H1 (cell line): ENCODE measurements around the gene LENG1. TPM values are rescaled to one million over a fixed set of nuclear protein-coding genes. Genes with fewer than 3 reads are reported as not detected.

Experiments
- ASH2L ChIP-seq: fragments of 200-600, 300-600 bp; sonication (generic); IDR thresholded peaks from one replicate; pipeline ENCODE4 v1.7.1; 2017; ENCODE audit warnings: low read length
- BACH1 ChIP-seq: IDR thresholded peaks from 2 replicates; pipeline ENCODE4 v1.6.1; 2012; ENCODE audit warnings: low read length, improper control_type of control experiment
- BRCA1 ChIP-seq: IDR thresholded peaks from 2 replicates; pipeline ENCODE4 v1.6.1; 2012; ENCODE audit warnings: low read depth, low read length, improper control_type of control experiment
- FOSL1 ChIP-seq: IDR thresholded peaks from 2 replicates; pipeline ENCODE4 v1.6.1; 2011; ENCODE audit warnings: mild to moderate bottlenecking, low read depth, low read length, moderate library complexity; ENCODE audit not compliant: insufficient read depth
- GABPA ChIP-seq: IDR thresholded peaks from 2 replicates; pipeline ENCODE4 v1.6.1; 2011; ENCODE audit warnings: mild to moderate bottlenecking, low read length, moderate library complexity, borderline replicate concordance; ENCODE audit not compliant: insufficient read depth
- HDAC2 ChIP-seq, 2 experiments: fragments of 300-600 bp in 1 of 2; sonication (generic) in 1 of 2; IDR thresholded peaks; 2 replicates each; pipeline ENCODE4 v1.6.1; 2011 to 2012; ENCODE audit warnings: low read depth in 2 of 2, low read length in 2 of 2, mild to moderate bottlenecking in 2 of 2, moderate library complexity in 2 of 2, borderline replicate concordance in 1 of 2, inconsistent platforms in 1 of 2
- HDAC6 ChIP-seq: IDR thresholded peaks from one replicate; pipeline ENCODE4 v1.7.1; 2012; ENCODE audit warnings: low read depth, mild to moderate bottlenecking, inconsistent platforms, low read length, moderate library complexity
- JUN ChIP-seq: IDR thresholded peaks from 2 replicates; pipeline ENCODE4 v1.6.1; 2011; ENCODE audit warnings: low read depth, mild to moderate bottlenecking, improper control_type of control experiment, low read length
- KDM1A ChIP-seq: fragments of 200-600, 300-600 bp; sonication (generic); IDR thresholded peaks from 2 replicates; pipeline ENCODE4 v1.7.1; 2016; ENCODE audit warnings: mild to moderate bottlenecking, low read length, borderline replicate concordance
- KDM4A ChIP-seq: IDR thresholded peaks from one replicate; pipeline ENCODE4 v1.7.1; 2012; ENCODE audit warnings: low read depth, mild to moderate bottlenecking, moderate library complexity, low read length, inconsistent platforms; ENCODE audit not compliant: severe bottlenecking
- MAX ChIP-seq: IDR thresholded peaks from 2 replicates; pipeline ENCODE4 v1.6.1; 2012; ENCODE audit warnings: inconsistent platforms
- POLR2AphosphoS5 ChIP-seq: IDR thresholded peaks from 2 replicates; pipeline ENCODE4 v1.6.1; 2011; ENCODE audit warnings: low read depth, low read length
- POU5F1 ChIP-seq: IDR thresholded peaks from 2 replicates; pipeline ENCODE4 v1.6.1; 2011; ENCODE audit warnings: low read depth, mild to moderate bottlenecking, low read length, moderate library complexity
- RXRA ChIP-seq: IDR thresholded peaks from 2 replicates; pipeline ENCODE4 v1.6.1; 2011; ENCODE audit warnings: low read depth, mild to moderate bottlenecking, low read length, moderate library complexity; ENCODE audit not compliant: insufficient read depth
- SIRT6 ChIP-seq: IDR thresholded peaks from one replicate; pipeline ENCODE4 v1.7.1; 2012; ENCODE audit warnings: low read length, inconsistent platforms
- SP1 ChIP-seq: IDR thresholded peaks from 2 replicates; pipeline ENCODE4 v1.6.1; 2011; ENCODE audit warnings: low read depth, low read length
- SP2 ChIP-seq: IDR thresholded peaks from 2 replicates; pipeline ENCODE4 v1.6.1; 2012; ENCODE audit warnings: mild to moderate bottlenecking, low read length, inconsistent platforms
- SP4 ChIP-seq: IDR thresholded peaks from 2 replicates; pipeline ENCODE4 v1.6.1; 2012; ENCODE audit warnings: low read length, inconsistent platforms
- SRF ChIP-seq: IDR thresholded peaks from 2 replicates; pipeline ENCODE4 v1.6.1; 2011; ENCODE audit warnings: mild to moderate bottlenecking, low read depth, low read length, moderate library complexity
- TCF12 ChIP-seq: IDR thresholded peaks from 2 replicates; pipeline ENCODE4 v1.6.1; 2011; ENCODE audit warnings: low read depth, mild to moderate bottlenecking, low read length
- TEAD4 ChIP-seq: IDR thresholded peaks from 2 replicates; pipeline ENCODE4 v1.6.1; 2012; ENCODE audit warnings: low read depth, low read length, inconsistent platforms, mixed read lengths
- polyA plus RNA-seq, 7 experiments: library from polyadenylated mRNA; depleted of rRNA in 3 of 7; stranded (reverse) in 5 of 7; unstranded in 2 of 7; fragments of >200 nt in 5 of 7; fragments of 200-250 nt in 2 of 7; gene quantifications; 1 replicate in 5 of 7; 2 replicates in 1 of 7; 4 replicates in 1 of 7; pipeline versions ENCODE4 v1.2.1 to v1.2.3, GENCODE V29; 2011 to 2013; ENCODE audit warnings: missing spikeins in 2 of 7, mixed read lengths in 2 of 7
- total RNA-seq: library from RNA; stranded (reverse); fragmentation: NEBNext Ultra II Directional; extraction: Animal tissue kit (Norgen Biotek cat#: 25700); gene quantifications from 2 replicates; pipeline ENCODE4 v1.2.1, GENCODE V29; 2021
- TF ChIP-seq, protein P1 (sequence below), 3 experiments: IDR thresholded peaks; 1 replicate in 2 of 3; 2 replicates in 1 of 3; pipeline versions ENCODE4 v1.5.1 to v1.6.1; 2011; ENCODE audit warnings: low read length in 3 of 3, mild to moderate bottlenecking in 3 of 3, inconsistent platforms in 2 of 3, low read depth in 1 of 3, moderate library complexity in 1 of 3; ENCODE audit not compliant: insufficient read depth in 1 of 3; ENCODE audit errors: control extremely low read depth in 1 of 3

The LENG1 gene
- total and polyA plus RNA-seq, 2 of the 8 experiments (the other 6 are each of a cell fraction or from before 2014, with no cell fraction given) = 1.2 to 4.4 TPM

DNA sequence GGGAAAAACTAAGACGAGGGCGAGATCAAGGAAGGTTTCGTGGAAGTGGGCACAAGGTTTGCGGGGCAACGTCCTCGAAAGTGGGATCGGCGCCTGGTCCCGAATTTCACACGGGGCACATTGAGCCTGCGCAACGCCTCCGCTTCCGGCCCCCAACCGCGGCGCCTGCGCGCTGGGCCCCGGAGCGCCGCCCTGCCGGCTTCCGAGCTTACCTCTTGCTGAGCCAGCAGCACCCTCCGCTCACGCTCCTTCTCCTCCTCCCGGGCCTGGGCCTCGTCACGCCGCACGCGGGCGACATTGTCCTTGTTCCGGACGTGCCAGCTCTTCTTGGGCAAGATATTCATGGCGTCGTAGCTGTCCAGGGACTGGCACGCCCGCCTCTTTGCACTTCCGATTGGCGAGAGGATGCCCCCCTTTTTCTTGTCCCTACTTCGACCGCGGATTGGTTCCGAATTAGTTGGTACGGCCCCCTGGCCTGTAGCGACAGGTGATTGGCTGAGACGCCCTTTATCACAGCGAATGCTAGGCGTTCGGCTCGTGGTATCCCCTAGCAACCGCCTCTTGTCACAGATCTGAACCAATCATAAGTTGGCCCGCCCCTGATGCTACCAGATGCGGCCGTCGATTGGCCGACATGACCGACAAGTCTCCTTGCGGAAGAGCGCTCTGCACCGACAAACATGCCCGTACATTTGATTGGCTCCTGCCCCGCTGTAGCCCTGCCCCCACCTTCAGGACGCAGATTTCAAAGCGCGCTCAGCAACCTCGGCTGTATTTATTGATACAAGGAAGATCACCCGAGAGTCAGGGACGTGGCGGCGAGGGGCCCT, at the start of gene LENG1 (continued):
- TF ChIP-seq, protein P1, sequence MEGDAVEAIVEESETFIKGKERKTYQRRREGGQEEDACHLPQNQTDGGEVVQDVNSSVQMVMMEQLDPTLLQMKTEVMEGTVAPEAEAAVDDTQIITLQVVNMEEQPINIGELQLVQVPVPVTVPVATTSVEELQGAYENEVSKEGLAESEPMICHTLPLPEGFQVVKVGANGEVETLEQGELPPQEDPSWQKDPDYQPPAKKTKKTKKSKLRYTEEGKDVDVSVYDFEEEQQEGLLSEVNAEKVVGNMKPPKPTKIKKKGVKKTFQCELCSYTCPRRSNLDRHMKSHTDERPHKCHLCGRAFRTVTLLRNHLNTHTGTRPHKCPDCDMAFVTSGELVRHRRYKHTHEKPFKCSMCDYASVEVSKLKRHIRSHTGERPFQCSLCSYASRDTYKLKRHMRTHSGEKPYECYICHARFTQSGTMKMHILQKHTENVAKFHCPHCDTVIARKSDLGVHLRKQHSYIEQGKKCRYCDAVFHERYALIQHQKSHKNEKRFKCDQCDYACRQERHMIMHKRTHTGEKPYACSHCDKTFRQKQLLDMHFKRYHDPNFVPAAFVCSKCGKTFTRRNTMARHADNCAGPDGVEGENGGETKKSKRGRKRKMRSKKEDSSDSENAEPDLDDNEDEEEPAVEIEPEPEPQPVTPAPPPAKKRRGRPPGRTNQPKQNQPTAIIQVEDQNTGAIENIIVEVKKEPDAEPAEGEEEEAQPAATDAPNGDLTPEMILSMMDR (IDR thresholded peaks at IDR 0.05; ENCODE audit: control extremely low read depth in 1 of 3, insufficient read depth in 1 of 3, low read depth in 1 of 3, low read length in 3 of 3) = peak in 2 of 3 experiments; percentile 25 to 31; a peak in 3 of 4 replicates
- TF ChIP-seq HDAC6 (no peak), TCF12 (no peak), SIRT6 (no peak), MAX (peak; percentile 13; the same call in 1 of the 2 replicates), SP4 (no peak), SRF (no peak), BACH1 (no peak), HDAC2 (IDR thresholded peaks at IDR 0.05; ENCODE audit: borderline replicate concordance in 1 of 2, low read depth in 2 of 2, low read length in 2 of 2) (peak in 1 of 2 experiments; percentile 86; a peak in 2 of 4 replicates), KDM1A (no peak), ASH2L (peak; percentile 41), POLR2AphosphoS5 (peak; percentile 30), SP2 (peak; percentile 85), JUN (no peak), GABPA (no peak; the same call in 1 of the 2 replicates), SP1 (peak; percentile 99), FOSL1 (no peak), RXRA (no peak), POU5F1 (no peak), TEAD4 (no peak), KDM4A (peak; percentile 69), BRCA1 (no peak)
